Activated CD8-positive, alpha-beta memory T cell treated with anti-CD3 and anti-CD28 coated beads, Interleukin-2, amount 10 ng/mL, durations not matched to agents 7 days and 5 days (primary cell): ENCODE data around the gene NYAP2. TPM values are rescaled to one million over a fixed set of nuclear protein-coding genes. Genes with fewer than 3 reads are reported as not detected.

Experiments used
- ATAC-seq: fragments of 150-1000 bp; cut with Tn5 transposase; one replicate; pipeline ENCODE4 v1.10.0; 2021; ENCODE audit warnings: moderate library complexity
- CTCF ChIA-PET: fragments of 350-600 bp; sonication (Branson Sonifier 250); formaldehyde crosslinking; loops from one replicate; lab custom pipeline; 2021; ENCODE audit warnings: antibody characterized with exemption; lab: Charles Lee
- DNase-seq: peaks from one replicate; pipeline ENCODE4 v3.0.0-alpha.2; 2020
- H3K27ac Mint-ChIP-seq: one replicate; pipeline ENCODE4 v1.8.0; 2021; ENCODE audit warnings: mild to moderate bottlenecking, mixed read lengths
- H3K27me3 Mint-ChIP-seq: one replicate; pipeline ENCODE4 v1.8.0; 2021; ENCODE audit warnings: mixed read lengths
- H3K36me3 Mint-ChIP-seq: one replicate; pipeline ENCODE4 v1.8.0; 2021; ENCODE audit warnings: mild to moderate bottlenecking, mixed read lengths
- H3K4me1 Mint-ChIP-seq: one replicate; pipeline ENCODE4 v1.8.0; 2021; ENCODE audit warnings: mixed read lengths
- H3K4me3 Mint-ChIP-seq: one replicate; pipeline ENCODE4 v1.8.0; 2021; ENCODE audit warnings: mild to moderate bottlenecking, moderate library complexity, mixed read lengths
- H3K9me3 Mint-ChIP-seq: one replicate; pipeline ENCODE4 v1.8.0; 2022; ENCODE audit warnings: low read depth, mixed read lengths
- total RNA-seq, 2 experiments: library from RNA; stranded (reverse); gene quantifications; one replicate each; pipeline ENCODE4 v1.2.3, GENCODE V29; 2021

NYAP2 gene
- total RNA-seq, 2 experiments from 2014 or later: not detected

GRCh38 chr2:225510796-225511195 lies 111.3 kb downstream of the NYAP2 start:
- H3K4me1 Mint-ChIP-seq: no peaks in the 10 kb centered on the region
- no peak overlapping the region for H3K4me3 Mint-ChIP-seq
- H3K27me3 Mint-ChIP-seq: peaks cover 2% of the 10 kb centered on the region
- CTCF ChIA-PET: no interaction called here
- no peaks in the 10 kb centered on the region for H3K36me3 Mint-ChIP-seq
- ATAC-seq (no peak), DNase-seq (no peak)
- H3K27ac Mint-ChIP-seq: no peak overlapping the region
- no peaks in the 10 kb centered on the region for H3K9me3 Mint-ChIP-seq

- no peaks in the 10 kb centered on the region for H3K4me1 Mint-ChIP-seq
- CTCF ChIA-PET: no interaction called here
- no peaks in the 10 kb centered on the region for H3K9me3 Mint-ChIP-seq
- H3K4me3 Mint-ChIP-seq: no peak overlapping the region
- H3K36me3 Mint-ChIP-seq: no peaks in the 10 kb centered on the region
- no peak overlapping the region for H3K27ac Mint-ChIP-seq
- DNase-seq (no peak), ATAC-seq (no peak)
- peaks cover 2% of the 10 kb centered on the region for H3K27me3 Mint-ChIP-seq
Measured at GRCh38 chr2:225512469-225512868, 113.0 kb downstream of the NYAP2 start.

GRCh38 chr2:225512876-225513540 lies 113.5 kb downstream of the NYAP2 start:
- no peak for ATAC-seq
- H3K36me3 Mint-ChIP-seq: no peaks in the 10 kb centered on the region

GRCh38 chr2:225515033-225515432 lies 115.5 kb downstream of the NYAP2 start:
- H3K27ac Mint-ChIP-seq: no peak overlapping the region
- no peaks in the 10 kb centered on the region for H3K4me1 Mint-ChIP-seq
- no peak overlapping the region for H3K4me3 Mint-ChIP-seq
- CTCF ChIA-PET: no interaction called here
- H3K27me3 Mint-ChIP-seq: peaks cover 2% of the 10 kb centered on the region
- DNase-seq (no peak), ATAC-seq (no peak)
- H3K9me3 Mint-ChIP-seq: no peaks in the 10 kb centered on the region
- no peaks in the 10 kb centered on the region for H3K36me3 Mint-ChIP-seq

More at GRCh38 chr2:225512876-225513540, 113.5 kb downstream of the NYAP2 start:
- CTCF ChIA-PET: no interaction called here
- no peak overlapping the region for H3K27ac Mint-ChIP-seq
- H3K27me3 Mint-ChIP-seq: peaks cover 2% of the 10 kb centered on the region
- H3K4me1 Mint-ChIP-seq: no peaks in the 10 kb centered on the region
- DNase-seq: no peak
- no peaks in the 10 kb centered on the region for H3K9me3 Mint-ChIP-seq
- H3K4me3 Mint-ChIP-seq: no peak overlapping the region

DNA sequence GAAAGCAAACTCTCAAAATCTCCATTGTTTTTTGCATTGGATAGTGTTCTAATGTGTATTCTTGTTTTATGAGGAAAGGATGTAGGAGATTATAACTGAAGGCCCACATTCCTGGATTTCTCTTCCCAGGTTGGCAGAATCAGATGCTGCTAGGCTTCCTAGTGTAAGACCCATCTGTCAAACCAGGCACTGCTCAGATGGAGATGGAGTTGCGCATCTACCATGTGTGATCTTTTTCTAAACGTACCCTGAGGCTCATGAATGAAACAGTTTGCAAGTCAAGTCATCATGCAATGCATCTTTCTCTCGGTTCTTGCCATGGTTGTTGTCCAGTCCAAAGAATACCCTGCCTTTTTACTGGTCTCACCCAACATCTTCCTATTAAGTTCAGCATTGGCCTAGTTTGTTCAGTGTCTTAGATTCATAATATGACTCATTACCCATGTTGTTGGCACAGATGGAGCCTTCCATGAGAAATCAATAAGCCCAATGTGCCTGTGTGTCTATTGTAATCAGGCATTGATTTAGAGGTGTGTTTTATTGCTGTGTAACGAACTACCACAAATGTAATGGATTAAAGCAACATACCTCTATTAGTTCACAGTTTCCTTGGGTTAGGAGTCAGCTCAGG lies 127.4 kb downstream of the NYAP2 start:
- DNase-seq: no peak
- Mint-ChIP-seq H3K36me3 (no peaks in the 10 kb centered on the region), H3K4me1 (no peaks in the 10 kb centered on the region), H3K9me3 (no peaks in the 10 kb centered on the region), H3K4me3 (no peak overlapping the region), H3K27me3 (peaks cover 2% of the 10 kb centered on the region), H3K27ac (no peak overlapping the region)
- no peak for ATAC-seq
- CTCF ChIA-PET: no interaction called here

DNA sequence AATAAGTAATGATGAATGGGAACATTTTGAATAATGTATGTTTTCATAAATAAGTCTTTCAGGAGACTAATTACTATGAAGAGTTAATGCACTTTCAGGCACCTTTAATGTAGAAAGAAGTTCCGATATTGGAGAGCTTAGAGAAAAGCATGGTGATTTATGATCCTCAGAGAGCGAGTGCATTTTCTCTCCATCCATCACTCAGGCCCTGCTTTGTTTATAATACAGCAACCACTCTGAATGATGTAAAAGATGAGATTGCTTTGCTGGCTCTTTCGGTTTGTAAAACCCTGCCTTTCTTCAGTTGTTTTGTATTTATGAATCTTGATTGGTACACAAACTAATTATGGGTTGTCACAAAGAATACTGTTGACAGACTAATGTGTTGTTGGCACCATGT lies 132.0 kb downstream of the NYAP2 start:
- H3K27me3 Mint-ChIP-seq: no peaks in the 10 kb centered on the region

DNA sequence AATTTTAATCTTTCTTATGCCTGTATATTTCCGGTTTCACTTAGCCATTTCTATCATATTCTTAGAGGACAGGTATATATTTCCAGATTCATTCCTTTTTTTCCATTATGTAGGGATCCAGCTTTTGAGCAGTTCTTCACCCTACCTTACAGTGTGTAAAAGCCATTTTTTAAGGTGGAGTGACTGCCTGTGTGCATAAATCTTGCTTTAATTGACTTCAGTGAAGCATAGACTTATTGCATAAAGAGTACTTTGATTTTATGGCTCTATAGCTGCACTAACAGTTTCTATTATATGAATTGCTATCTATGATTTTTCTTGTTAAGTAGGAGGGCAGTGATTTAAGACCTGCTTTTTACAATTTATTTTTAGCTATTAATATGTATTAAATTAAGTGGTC lies 132.6 kb downstream of the NYAP2 start:
- Mint-ChIP-seq H3K4me3 (no peak overlapping the region), H3K9me3 (no peaks in the 10 kb centered on the region), H3K4me1 (no peaks in the 10 kb centered on the region), H3K36me3 (no peaks in the 10 kb centered on the region), H3K27me3 (no peaks in the 10 kb centered on the region), H3K27ac (no peak overlapping the region)
- CTCF ChIA-PET: no interaction called here
- DNase-seq: no peak
- no peak for ATAC-seq

More for the DNA sequence above, 132.0 kb downstream of the NYAP2 start:
- Mint-ChIP-seq H3K36me3 (no peaks in the 10 kb centered on the region), H3K4me3 (no peak overlapping the region), H3K4me1 (no peaks in the 10 kb centered on the region), H3K27ac (no peak overlapping the region), H3K9me3 (no peaks in the 10 kb centered on the region)
- CTCF ChIA-PET: no interaction called here
- ATAC-seq (no peak), DNase-seq (no peak)

DNA sequence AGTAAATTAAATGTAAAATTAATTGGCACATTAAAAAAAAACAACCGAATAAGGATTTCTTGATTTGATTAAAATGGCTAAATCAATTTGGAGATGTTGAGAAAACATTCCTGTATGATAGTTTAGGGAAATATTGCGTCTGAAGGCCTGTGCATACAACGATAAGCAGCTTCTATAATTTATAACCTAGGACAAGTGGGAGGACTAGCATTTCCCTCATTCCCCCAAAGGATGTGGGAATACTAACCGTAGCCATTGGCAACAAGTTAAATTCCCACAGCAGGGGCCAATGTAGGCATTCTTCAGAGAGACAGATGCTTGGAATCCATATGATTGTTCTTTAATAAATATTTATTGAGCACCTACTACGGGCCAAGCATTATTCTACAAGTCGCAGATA lies 134.5 kb downstream of the NYAP2 start:
- Mint-ChIP-seq H3K36me3 (no peaks in the 10 kb centered on the region), H3K27ac (no peak overlapping the region), H3K4me1 (no peaks in the 10 kb centered on the region), H3K4me3 (no peak overlapping the region), H3K9me3 (no peaks in the 10 kb centered on the region), H3K27me3 (no peaks in the 10 kb centered on the region)
- no peak for DNase-seq
- CTCF ChIA-PET: no interaction called here
- no peak for ATAC-seq

DNA sequence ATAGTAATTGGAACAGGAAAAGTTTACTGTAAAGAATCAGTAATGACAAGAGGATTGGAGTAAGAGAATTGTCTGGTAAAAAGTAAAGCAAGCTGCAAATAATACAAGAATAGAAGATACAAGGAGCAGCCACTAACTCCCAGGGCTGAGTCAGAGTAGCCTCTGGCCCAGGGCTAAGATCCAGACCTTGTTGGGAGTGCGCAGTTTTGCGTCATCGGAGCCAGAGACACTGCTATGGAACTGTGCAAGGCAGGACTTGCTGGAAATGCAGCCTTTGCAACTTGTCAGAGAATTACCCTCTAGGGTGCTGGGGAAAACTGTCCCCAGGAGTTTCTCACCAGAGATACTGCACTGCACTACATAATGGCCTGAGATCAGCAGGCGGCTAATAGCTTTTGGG lies 135.2 kb downstream of the NYAP2 start:
- DNase-seq: no peak
- Mint-ChIP-seq H3K4me1 (no peaks in the 10 kb centered on the region), H3K4me3 (no peak overlapping the region), H3K9me3 (no peaks in the 10 kb centered on the region), H3K27ac (no peak overlapping the region), H3K36me3 (no peaks in the 10 kb centered on the region), H3K27me3 (no peaks in the 10 kb centered on the region)
- ATAC-seq: no peak
- CTCF ChIA-PET: no interaction called here

DNA sequence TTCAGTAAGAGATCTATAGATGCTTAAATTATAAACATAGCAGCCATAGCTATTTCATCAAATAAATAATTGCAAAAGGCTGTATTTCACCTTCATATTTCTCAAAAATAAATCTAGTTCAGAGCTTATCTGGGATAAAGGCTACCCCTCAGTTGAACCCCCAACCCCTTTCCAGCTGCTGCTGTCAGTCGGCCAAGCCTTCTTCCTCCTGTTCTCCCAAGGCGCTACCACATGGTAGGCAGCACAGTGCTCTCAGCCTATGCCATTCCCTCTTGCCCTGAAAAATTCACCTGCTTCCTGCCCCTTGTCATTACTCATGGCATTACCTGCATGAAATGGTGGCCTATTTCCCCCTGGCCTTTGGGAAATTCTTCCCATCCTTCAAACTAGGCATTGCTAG lies 136.5 kb downstream of the NYAP2 start:
- Mint-ChIP-seq H3K4me1 (no peaks in the 10 kb centered on the region), H3K27ac (no peak overlapping the region), H3K9me3 (no peaks in the 10 kb centered on the region), H3K27me3 (no peaks in the 10 kb centered on the region), H3K4me3 (no peak overlapping the region), H3K36me3 (no peaks in the 10 kb centered on the region)
- ATAC-seq: no peak
- CTCF ChIA-PET: interaction anchor here (0.9 kb wide), 1 partner anchor 84 kb away, joined by 3 read pairs; no protein-coding TSS in a partner anchor
- DNase-seq: no peak

DNA sequence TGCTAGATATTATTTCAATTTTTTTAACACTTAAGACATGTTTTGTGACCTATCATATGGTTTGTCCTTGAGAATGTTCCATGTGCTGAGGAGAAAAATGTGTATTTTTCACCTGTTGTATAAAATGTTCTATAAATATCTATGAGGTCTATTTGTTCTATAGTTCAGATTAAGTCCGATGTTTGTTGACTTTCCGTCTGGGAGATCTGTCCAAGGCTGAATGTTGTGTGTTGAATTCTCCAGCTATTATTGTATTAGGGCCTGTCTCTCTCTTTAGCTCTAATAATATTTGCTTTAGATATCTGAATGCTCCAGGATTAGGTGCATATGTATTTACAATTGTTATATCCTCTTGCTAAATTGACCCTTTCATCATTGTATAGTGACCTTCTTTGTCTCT lies 144.1 kb downstream of the NYAP2 start:
- Mint-ChIP-seq H3K4me1 (no peaks in the 10 kb centered on the region), H3K4me3 (no peak overlapping the region), H3K9me3 (no peaks in the 10 kb centered on the region), H3K27ac (no peak overlapping the region), H3K36me3 (no peaks in the 10 kb centered on the region), H3K27me3 (peaks cover 6% of the 10 kb centered on the region)
- DNase-seq: no peak
- ATAC-seq: no peak
- CTCF ChIA-PET: no interaction called here

- DNase-seq (no peak), ATAC-seq (no peak)
- no peaks in the 10 kb centered on the region for H3K4me1 Mint-ChIP-seq
- H3K36me3 Mint-ChIP-seq: no peaks in the 10 kb centered on the region
- no peak overlapping the region for H3K4me3 Mint-ChIP-seq
- CTCF ChIA-PET: interaction anchor here (0.9 kb wide), 1 partner anchor 9 kb away, joined by 3 read pairs; no protein-coding TSS in a partner anchor
- H3K27ac Mint-ChIP-seq: no peak overlapping the region
- H3K27me3 Mint-ChIP-seq: peaks cover 15% of the 10 kb centered on the region
- no peaks in the 10 kb centered on the region for H3K9me3 Mint-ChIP-seq
Measured at GRCh38 chr2:225556461-225556860, 157.0 kb downstream of the NYAP2 start.

DNA sequence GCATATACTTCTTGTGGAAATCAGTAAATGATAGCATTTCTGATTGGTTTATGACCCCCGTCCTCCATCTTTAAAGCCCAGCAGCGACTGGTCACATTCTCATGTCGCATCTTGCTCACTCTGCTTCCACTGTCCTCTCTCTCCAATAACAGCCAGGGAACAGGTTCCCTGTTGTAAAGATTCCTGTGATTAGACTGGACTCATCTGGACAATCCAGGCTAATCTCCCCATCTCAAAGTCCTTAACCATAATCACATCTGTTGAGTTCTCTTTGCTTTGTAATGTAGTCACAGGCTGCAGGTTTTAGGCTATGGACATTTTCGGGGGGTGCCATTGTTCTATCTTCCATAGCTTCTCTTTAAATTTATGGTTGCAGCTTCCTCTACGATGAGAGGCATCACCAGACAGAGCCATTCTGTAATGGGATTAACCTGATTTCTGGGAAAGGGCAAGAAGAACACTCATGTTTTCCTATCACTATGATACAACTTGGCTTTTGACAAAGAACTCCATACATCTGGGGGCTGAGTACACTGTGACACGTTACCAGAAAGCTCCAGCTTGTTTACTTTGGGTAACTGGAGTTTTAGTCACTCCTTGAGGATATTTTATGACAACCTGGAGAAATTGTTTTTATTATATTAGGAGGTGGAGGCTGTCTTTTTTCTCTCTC lies 159.0 kb downstream of the NYAP2 start:
- no peaks in the 10 kb centered on the region for H3K4me1 Mint-ChIP-seq
- ATAC-seq: no peak
- no peaks in the 10 kb centered on the region for H3K9me3 Mint-ChIP-seq
- CTCF ChIA-PET: no interaction called here
- no peak overlapping the region for H3K27ac Mint-ChIP-seq
- DNase-seq: no peak
- no peak overlapping the region for H3K4me3 Mint-ChIP-seq
- H3K36me3 Mint-ChIP-seq: no peaks in the 10 kb centered on the region
- H3K27me3 Mint-ChIP-seq: peaks cover 22% of the 10 kb centered on the region

- CTCF ChIA-PET: no interaction called here
- Mint-ChIP-seq H3K9me3 (no peaks in the 10 kb centered on the region), H3K36me3 (no peaks in the 10 kb centered on the region), H3K27ac (no peak overlapping the region), H3K4me1 (no peaks in the 10 kb centered on the region), H3K27me3 (peaks cover 22% of the 10 kb centered on the region), H3K4me3 (no peak overlapping the region)
- DNase-seq (no peak), ATAC-seq (no peak)
Measured at GRCh38 chr2:225559072-225559415, 159.5 kb downstream of the NYAP2 start.
